Left lobe of liver (tissue), 2 donors: Measurements from ENCODE around the gene CPXM2. TPM values are rescaled to one million over a fixed set of nuclear protein-coding genes. Genes with fewer than 3 reads are reported as not detected.

ENCODE experiments used
- ATAC-seq: fragments of 200-7000 bp; cut with Tn5 transposase; one replicate; pipeline ENCODE4 v1.9.1; 2020; ENCODE audit warnings: mild to moderate bottlenecking, moderate library complexity
- DNase-seq: peaks from one replicate; pipeline ENCODE4 v3.0.0-alpha.2; 2020; ENCODE audit warnings: low spot score
- total RNA-seq: library from RNA; stranded (reverse); gene quantifications from one replicate; pipeline ENCODE4 v1.2.1, GENCODE V29; 2021
- donor health status: DM: no; HTN: no; CAD: no; lungs with moderate emphysema.
- donor health status: DM: no; HTN: yes; CAD: no.

CPXM2 gene
- total RNA-seq, 1 donor from 2014 or later = 0.45 TPM

- no peak for DNase-seq
- ATAC-seq = no peak
Observed at GRCh38 chr10:123878666-123879303, 12.8 kb downstream of the CPXM2 start.

GRCh38 chr10:123870260-123870659 is 21.3 kb downstream of the CPXM2 start:
- ATAC-seq (no peak), DNase-seq (no peak)

GRCh38 chr10:123869020-123869414 is 22.6 kb downstream of the CPXM2 start:
- no peak for ATAC-seq
- DNase-seq = no peak

- ATAC-seq (no peak), DNase-seq (no peak)
Observed at GRCh38 chr10:123868038-123869019, 23.3 kb downstream of the CPXM2 start.

GRCh38 chr10:123865880-123866279 is 25.7 kb downstream of the CPXM2 start:
- DNase-seq (no peak), ATAC-seq (no peak)

GRCh38 chr10:123865350-123865749 is 26.3 kb downstream of the CPXM2 start:
- DNase-seq (no peak), ATAC-seq (no peak)

- no peak for DNase-seq
- ATAC-seq = no peak
Observed at GRCh38 chr10:123864923-123865322, 26.7 kb downstream of the CPXM2 start.

GRCh38 chr10:123863721-123864482 is 27.7 kb downstream of the CPXM2 start:
- DNase-seq = no peak
- no peak for ATAC-seq

GRCh38 chr10:123863183-123863575 is 28.4 kb downstream of the CPXM2 start:
- ATAC-seq (no peak), DNase-seq (no peak)

GRCh38 chr10:123862421-123863182 is 29.0 kb downstream of the CPXM2 start:
- DNase-seq (no peak), ATAC-seq (no peak)

GRCh38 chr10:123860856-123861255 is 30.8 kb downstream of the CPXM2 start:
- ATAC-seq (no peak), DNase-seq (peak; percentile 18)

- ATAC-seq (no peak), DNase-seq (no peak)
Observed at GRCh38 chr10:123860209-123860608, 31.4 kb downstream of the CPXM2 start.

GRCh38 chr10:123859653-123860050 is 32.0 kb downstream of the CPXM2 start:
- DNase-seq = no peak
- no peak for ATAC-seq

- ATAC-seq = no peak
Observed at GRCh38 chr10:123858907-123859652, 32.5 kb downstream of the CPXM2 start.

GRCh38 chr10:123858077-123858681 is 33.4 kb downstream of the CPXM2 start:
- DNase-seq (no peak), ATAC-seq (no peak)

More at GRCh38 chr10:123858907-123859652, 32.5 kb downstream of the CPXM2 start:
- DNase-seq = no peak

GRCh38 chr10:123857616-123858015 is 34.0 kb downstream of the CPXM2 start:
- ATAC-seq = no peak
- no peak for DNase-seq

GRCh38 chr10:123855008-123855684 is 36.5 kb downstream of the CPXM2 start:
- no peak for ATAC-seq

GRCh38 chr10:123854498-123854897 is 37.1 kb downstream of the CPXM2 start:
- DNase-seq = no peak
- ATAC-seq = no peak

More at GRCh38 chr10:123855008-123855684, 36.5 kb downstream of the CPXM2 start:
- DNase-seq = no peak

- DNase-seq (no peak), ATAC-seq (no peak)
Observed at GRCh38 chr10:123854003-123854402, 37.6 kb downstream of the CPXM2 start.
